Ramos (cell line): ENCODE results near the gene HGFAC.

Source experiments
- in situ Hi-C: fragments of 300-500 bp; cut with MboI; formaldehyde crosslinking; loops from one replicate; pipeline ENCODE4 v1.14.3; 2022; ENCODE audit warnings: low sequenced_read_pairs; ENCODE audit not compliant: unreplicated experiment

Gene HGFAC

GRCh38 chr4:3439391-3439790 is 2.4 kb upstream of the HGFAC start:
- in situ Hi-C loops: no loop called here

- in situ Hi-C loops: loop anchor here (10.0 kb wide), 1 partner anchor 95 kb away; no protein-coding TSS in a partner anchor
Measured at GRCh38 chr4:3440011-3440410, 1.8 kb upstream of the HGFAC start.

GRCh38 chr4:3440979-3441500 is 728 bp upstream of the HGFAC start:
- in situ Hi-C loops: loop anchor here (10.0 kb wide), 1 partner anchor 96 kb away; no protein-coding TSS in a partner anchor

GRCh38 chr4:3442460-3442958 is 741 bp downstream of the HGFAC start:
- in situ Hi-C loops: loop anchor here (10.0 kb wide), 1 partner anchor 98 kb away; no protein-coding TSS in a partner anchor

GRCh38 chr4:3442959-3443749 is 1.4 kb downstream of the HGFAC start:
- in situ Hi-C loops: loop anchor here (10.0 kb wide), 1 partner anchor 98 kb away; no protein-coding TSS in a partner anchor

GRCh38 chr4:3443750-3444309 is 2.1 kb downstream of the HGFAC start:
- in situ Hi-C loops: loop anchor here (10.0 kb wide), 1 partner anchor 99 kb away; no protein-coding TSS in a partner anchor

GRCh38 chr4:3444351-3445110 is 2.8 kb downstream of the HGFAC start:
- in situ Hi-C loops: loop anchor here (10.0 kb wide), 1 partner anchor 100 kb away; no protein-coding TSS in a partner anchor

GRCh38 chr4:3445111-3445820 is 3.5 kb downstream of the HGFAC start:
- in situ Hi-C loops: loop anchor here (10.0 kb wide), 1 partner anchor 100 kb away; no protein-coding TSS in a partner anchor

- in situ Hi-C loops: loop anchor here (10.0 kb wide), 1 partner anchor 101 kb away; no protein-coding TSS in a partner anchor
Measured at GRCh38 chr4:3445829-3446545, 4.2 kb downstream of the HGFAC start.

- in situ Hi-C loops: loop anchor here (10.0 kb wide), 1 partner anchor 102 kb away; no protein-coding TSS in a partner anchor
Measured at GRCh38 chr4:3446631-3447320, 5.0 kb downstream of the HGFAC start.

GRCh38 chr4:3447431-3448395 is 5.9 kb downstream of the HGFAC start:
- in situ Hi-C loops: loop anchor here (10.0 kb wide), 1 partner anchor 103 kb away; no protein-coding TSS in a partner anchor

- in situ Hi-C loops: loop anchor here (10.0 kb wide), 1 partner anchor 104 kb away; no protein-coding TSS in a partner anchor
Measured at GRCh38 chr4:3449047-3449573, 7.3 kb downstream of the HGFAC start.

- in situ Hi-C loops: loop anchor here (10.0 kb wide), 1 partner anchor 105 kb away; no protein-coding TSS in a partner anchor
Measured at GRCh38 chr4:3449574-3450534, 8.1 kb downstream of the HGFAC start.

- in situ Hi-C loops: no loop called here
Measured at GRCh38 chr4:3450643-3451042, 8.9 kb downstream of the HGFAC start.

GRCh38 chr4:3451956-3452355 is 10.2 kb downstream of the HGFAC start:
- in situ Hi-C loops: no loop called here

- in situ Hi-C loops: no loop called here
Measured at GRCh38 chr4:3452376-3452775, 10.6 kb downstream of the HGFAC start.
